ENCODE measurements around the gene HAVCR2. TPM values are rescaled to one million over a fixed set of nuclear protein-coding genes. Genes with fewer than 3 reads are reported as not detected.

HAVCR2 gene
- 70.0 and 73.1 TPM in 2 replicates for total RNA-seq

DNA sequence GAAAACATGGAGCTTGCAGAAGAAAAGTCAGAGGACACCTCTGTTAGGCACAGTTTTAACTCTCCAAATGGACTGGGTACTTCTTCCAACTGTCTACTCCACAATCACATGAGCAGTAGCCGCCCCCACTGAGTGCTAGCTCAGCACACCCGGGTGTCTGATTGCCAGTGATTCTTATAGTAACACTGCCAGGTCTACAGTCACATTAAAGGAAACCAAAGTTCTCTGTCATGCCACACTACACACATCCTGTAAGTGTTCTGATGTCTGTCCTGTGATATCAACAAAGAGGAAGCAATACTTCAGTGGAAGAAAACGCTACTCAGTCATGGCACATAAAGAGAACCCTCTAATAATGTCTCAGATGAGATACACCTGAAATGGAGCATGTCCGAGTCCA lies at the start of gene HAVCR2:
Gene HAVCR2, minus strand, starts transcription at position 69 of the 400 bp plus-strand sequence. Its CDS starts 61 bp downstream, at position 8.
- Mint-ChIP-seq H3K27ac (peak within 1 kb of the TSS; percentile 98), H3K4me3 (peak within 1 kb of the TSS; percentile 97), H3K9me3 (no peaks in the 10 kb centered on the region), H3K4me1 (peaks cover 58% of the 10 kb centered on the region), H3K27me3 (no peaks in the 10 kb centered on the region), H3K36me3 (ENCODE audit: low read depth) (peaks cover 31% of the 10 kb centered on the region)
- peak; percentile 90 for DNase-seq
- intact Hi-C loops (cut with micrococcal nuclease) = loop anchor here (1.0 to 10.0 kb wide), 8 partner anchors 9 to 1326 kb away; partner anchors contain the start of gene ITK

DNA sequence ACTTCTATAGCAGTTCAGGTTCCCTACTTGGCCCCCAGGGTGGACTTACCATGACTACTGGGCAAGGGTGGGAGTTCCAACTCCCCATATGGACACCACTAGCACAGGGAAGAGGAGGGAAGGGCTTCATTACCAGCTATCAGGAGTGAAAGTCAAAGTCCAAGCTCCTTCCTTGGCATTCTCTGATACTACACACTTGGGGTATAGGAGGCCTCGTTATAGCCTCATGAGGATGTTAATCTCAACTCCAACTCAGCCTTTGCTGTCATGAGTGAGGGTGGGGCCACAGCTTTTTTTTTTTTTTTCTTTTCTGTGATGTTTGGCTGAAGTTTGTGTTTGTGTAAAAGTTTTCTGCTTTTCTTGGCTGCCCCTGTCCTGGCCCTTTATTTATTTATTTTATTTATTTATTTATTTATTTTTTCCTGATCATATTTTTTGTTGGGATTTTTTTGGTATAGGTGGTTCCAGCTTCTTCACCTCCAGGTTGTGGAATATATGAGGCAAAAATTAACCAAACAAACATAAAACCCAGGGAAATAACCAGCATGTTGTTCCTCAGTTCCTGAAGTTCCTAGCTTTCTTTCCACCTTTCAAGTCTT lies 48.5 kb upstream of the HAVCR2 start:
- Mint-ChIP-seq H3K4me1 (peaks cover 60% of the 10 kb centered on the region), H3K4me3 (no peak overlapping the region), H3K36me3 (ENCODE audit: low read depth) (no peaks in the 10 kb centered on the region), H3K27me3 (no peaks in the 10 kb centered on the region), H3K9me3 (no peaks in the 10 kb centered on the region), H3K27ac (no peak overlapping the region)
- intact Hi-C loops (cut with micrococcal nuclease) = no loop called here
- DNase-seq = no peak

DNA sequence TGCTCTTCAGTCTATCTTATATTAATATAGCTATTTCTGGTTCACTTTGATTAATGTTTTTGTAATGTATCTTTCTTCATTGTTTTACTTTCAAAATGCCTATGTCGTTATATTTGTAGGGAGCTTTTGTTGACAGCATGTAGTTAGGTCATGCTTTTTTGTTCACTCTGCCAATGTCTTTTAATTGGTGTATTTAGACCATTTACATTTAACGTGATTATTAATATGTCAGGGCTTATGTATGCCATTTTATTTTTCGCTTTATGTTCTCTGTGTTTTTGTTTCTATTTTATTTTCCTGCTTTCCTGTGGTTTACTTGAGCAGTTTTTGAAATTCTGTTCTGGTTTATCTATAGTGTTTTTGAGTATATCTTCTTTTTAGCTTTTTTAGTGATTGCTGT lies 46.5 kb upstream of the HAVCR2 start:
- peak overlapping the region; percentile 75 for H3K4me3 Mint-ChIP-seq
- intact Hi-C loops (cut with micrococcal nuclease) = no loop called here
- H3K9me3 Mint-ChIP-seq = no peaks in the 10 kb centered on the region
- no peaks in the 10 kb centered on the region for H3K27me3 Mint-ChIP-seq
- peak overlapping the region; percentile 88 for H3K27ac Mint-ChIP-seq
- H3K36me3 Mint-ChIP-seq (ENCODE audit: low read depth) = no peaks in the 10 kb centered on the region
- DNase-seq = no peak
- H3K4me1 Mint-ChIP-seq = peaks cover 62% of the 10 kb centered on the region

DNA sequence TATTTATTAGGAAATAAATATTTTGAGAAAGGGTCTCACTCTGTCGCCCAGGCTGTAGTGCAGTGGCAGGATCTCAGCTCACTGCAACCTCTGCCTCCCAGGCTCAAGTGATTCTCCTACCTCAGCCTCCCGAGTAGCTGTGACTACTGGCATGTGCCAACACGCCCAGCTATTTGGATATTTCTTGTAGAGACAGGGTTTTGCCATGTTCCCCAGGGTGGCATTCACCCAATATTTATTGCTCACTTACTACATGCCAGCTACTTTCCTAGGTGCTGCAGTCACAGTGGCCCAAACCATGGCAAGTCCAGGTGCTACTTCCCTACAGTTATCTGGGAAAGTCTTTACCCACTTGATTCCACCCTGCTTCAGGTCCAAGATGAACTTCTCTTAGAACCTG lies 42.2 kb upstream of the HAVCR2 start:
- Mint-ChIP-seq H3K27me3 (no peaks in the 10 kb centered on the region), H3K9me3 (no peaks in the 10 kb centered on the region), H3K4me3 (no peak overlapping the region), H3K27ac (no peak overlapping the region), H3K36me3 (ENCODE audit: low read depth) (no peaks in the 10 kb centered on the region), H3K4me1 (peaks cover 59% of the 10 kb centered on the region)
- peak; percentile 57 for DNase-seq
- intact Hi-C loops (cut with micrococcal nuclease) = no loop called here

DNA sequence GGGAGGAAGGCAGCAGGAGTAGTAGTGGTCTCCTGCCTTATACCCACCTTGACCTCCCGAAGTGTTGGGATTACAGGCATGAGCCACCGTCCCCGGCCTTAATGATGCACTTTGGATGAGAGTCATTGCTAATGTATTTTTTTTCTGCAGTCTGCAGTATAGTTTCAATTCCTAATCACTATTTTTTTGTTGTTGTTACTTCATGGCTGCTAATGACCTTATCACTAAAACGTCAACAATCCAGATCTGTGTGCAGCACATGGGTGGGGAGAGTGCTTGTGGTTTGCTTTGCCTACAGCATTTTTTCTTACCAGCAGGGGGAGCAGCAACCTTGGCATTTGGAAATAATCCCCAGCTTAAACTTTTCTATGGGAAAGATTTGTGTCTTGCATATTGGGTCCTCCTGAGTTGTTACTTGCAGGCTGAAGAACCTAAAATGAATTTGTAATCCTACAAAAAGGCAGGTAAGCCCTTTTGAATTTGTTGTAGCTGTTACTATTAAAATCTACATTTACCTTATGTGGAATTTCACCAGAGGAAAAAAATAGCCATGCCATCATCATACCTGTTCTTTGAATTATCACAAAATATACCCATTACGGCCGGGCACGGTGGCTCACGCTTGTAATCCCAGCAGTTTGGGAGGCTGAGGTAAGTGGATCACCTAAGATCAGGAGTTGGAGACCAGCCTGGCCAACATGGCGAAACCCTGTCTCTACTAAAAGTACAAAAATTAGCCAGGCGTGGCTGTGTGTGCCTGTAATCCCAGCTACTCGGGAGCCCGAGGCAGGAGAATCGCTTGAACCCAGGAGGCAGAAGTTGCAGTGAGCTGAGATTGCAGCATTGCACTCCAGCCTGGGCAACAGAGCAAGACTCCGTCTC lies 40.1 kb upstream of the HAVCR2 start:
- peaks cover 46% of the 10 kb centered on the region for H3K4me1 Mint-ChIP-seq
- peak overlapping the region; percentile 83 for H3K27ac Mint-ChIP-seq
- DNase-seq = peak; percentile 95
- intact Hi-C loops (cut with micrococcal nuclease) = loop anchor here (1.0 to 10.0 kb wide), 7 partner anchors 33 to 316 kb away; partner anchors contain the start of genes ITK and NIPAL4
- no peaks in the 10 kb centered on the region for H3K27me3 Mint-ChIP-seq
- H3K4me3 Mint-ChIP-seq = peak overlapping the region; percentile 37
- no peaks in the 10 kb centered on the region for H3K9me3 Mint-ChIP-seq
- no peaks in the 10 kb centered on the region for H3K36me3 Mint-ChIP-seq (ENCODE audit: low read depth)

DNA sequence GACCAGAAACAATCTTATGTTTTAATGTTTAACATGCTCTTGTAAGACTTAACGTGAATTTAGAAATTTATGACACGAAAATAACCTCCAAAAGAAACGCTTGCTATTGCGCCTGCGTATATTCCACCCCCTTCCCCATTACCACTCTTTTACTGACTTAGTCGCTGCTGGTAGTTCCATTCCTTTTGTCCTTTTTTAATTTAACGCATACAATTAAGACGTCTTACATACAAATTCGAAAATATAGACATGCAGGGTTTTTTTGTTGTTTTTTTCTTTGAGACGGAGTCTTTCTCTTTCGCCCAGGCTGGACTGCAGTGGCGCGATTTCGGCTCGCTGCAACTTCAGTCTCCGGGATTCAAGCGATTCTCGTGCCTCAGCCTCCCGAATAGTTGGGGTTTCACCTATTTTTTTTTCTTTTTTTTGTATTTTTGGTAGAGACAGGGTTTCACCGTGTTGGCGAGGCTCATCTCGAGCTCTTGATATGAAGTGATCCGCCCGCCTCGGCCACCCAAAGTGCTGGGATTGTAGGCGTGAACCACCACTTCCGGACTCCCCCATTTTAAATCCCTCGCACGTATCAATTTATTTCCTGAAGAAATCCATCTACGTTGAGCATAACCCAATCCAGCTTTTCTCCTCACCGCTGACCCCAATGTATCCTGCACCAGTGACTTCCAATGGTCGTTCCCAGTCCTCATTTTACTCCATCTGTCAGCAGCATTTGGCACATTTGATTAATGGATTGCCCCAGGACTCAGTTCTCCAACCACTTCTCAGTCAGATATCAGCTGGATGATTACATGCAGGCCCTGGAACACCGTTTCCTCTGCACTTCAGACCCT lies 34.5 kb upstream of the HAVCR2 start:
- Mint-ChIP-seq H3K4me1 (peaks cover 47% of the 10 kb centered on the region), H3K9me3 (peaks cover 4% of the 10 kb centered on the region), H3K27ac (peak overlapping the region; percentile 99), H3K36me3 (ENCODE audit: low read depth) (peaks cover 34% of the 10 kb centered on the region), H3K27me3 (no peaks in the 10 kb centered on the region), H3K4me3 (peak overlapping the region; percentile 95)
- intact Hi-C loops (cut with micrococcal nuclease) = loop anchor here (1.0 to 10.0 kb wide), 6 partner anchors 27 to 587 kb away; partner anchors contain the start of genes NIPAL4 and THG1L
- peak; percentile 85 for DNase-seq

DNA sequence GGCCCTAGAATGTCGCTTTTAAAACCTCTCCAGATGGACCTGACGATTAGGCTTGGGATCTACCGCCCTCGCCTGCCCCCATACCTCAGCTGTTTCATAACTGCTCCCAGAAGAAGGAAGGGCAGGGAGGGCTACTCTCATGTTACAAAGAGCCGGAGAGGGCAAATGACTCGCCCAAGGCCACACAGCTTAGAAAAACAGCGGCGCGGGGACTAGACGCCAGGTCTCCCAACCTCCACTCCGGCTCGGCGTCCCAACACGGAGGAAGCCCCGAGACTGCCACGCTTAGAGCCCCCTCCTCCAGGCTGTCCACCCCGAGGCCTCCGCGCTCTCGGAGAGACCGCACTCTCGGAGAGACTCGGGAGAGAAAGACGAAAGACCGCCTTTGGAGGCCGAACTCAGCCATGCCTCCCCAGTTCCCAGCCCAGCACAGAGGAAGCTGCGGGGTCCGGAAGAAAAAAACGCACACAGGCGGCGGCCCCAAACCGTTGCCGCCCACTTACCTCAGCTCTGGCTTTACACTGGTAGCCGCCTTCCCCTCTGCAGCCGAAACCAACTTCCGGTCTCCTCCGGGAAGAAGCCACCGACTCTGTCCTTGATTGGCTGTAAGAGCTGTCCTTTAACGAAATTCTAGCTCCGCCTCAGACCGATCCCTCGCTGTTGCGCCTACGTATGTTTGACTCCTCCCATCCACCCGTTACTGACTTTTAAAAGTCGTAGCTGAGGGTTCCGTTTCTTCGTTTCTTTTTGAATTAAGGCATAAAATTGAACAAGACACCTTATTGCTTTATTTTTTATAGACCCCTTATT lies 33.7 kb upstream of the HAVCR2 start, which contains the start of gene MED7:
Gene MED7, minus strand, starts transcription at position 549 of the 810 bp plus-strand sequence. CDS start 3,434 bp downstream, outside the sequence.
- H3K27me3 Mint-ChIP-seq = no peaks in the 10 kb centered on the region
- peak; percentile 98 for DNase-seq
- peak within 1 kb of the TSS; percentile 99 for H3K27ac Mint-ChIP-seq
- H3K9me3 Mint-ChIP-seq = peaks cover 4% of the 10 kb centered on the region
- H3K4me3 Mint-ChIP-seq = peak within 1 kb of the TSS; percentile 95
- H3K36me3 Mint-ChIP-seq (ENCODE audit: low read depth) = peaks cover 42% of the 10 kb centered on the region
- intact Hi-C loops (cut with micrococcal nuclease) = loop anchor here (1.0 to 10.0 kb wide), 6 partner anchors 26 to 588 kb away; partner anchors contain the start of genes NIPAL4 and THG1L
- peaks cover 45% of the 10 kb centered on the region for H3K4me1 Mint-ChIP-seq

DNA sequence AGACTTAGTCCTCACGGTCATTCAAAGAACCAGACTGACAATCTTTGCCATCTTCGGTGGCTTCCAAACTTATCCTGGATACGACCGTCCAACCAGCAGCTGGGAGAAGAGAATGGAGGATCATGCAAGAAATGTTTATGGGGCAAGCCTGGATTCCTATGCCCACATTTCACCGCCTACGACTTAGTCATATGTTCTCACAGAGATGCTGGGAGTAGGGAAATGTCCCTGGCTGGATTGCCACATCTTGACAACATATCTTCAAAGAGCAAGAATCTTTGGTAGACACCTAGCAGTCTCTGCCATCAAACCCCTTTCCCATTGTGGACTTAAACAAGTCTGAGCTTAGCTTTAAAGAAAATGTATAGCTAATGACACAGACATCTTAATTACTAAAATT lies 28.8 kb upstream of the HAVCR2 start:
- Mint-ChIP-seq H3K27me3 (no peaks in the 10 kb centered on the region), H3K36me3 (ENCODE audit: low read depth) (peaks cover 59% of the 10 kb centered on the region), H3K4me1 (peaks cover 55% of the 10 kb centered on the region)

DNA sequence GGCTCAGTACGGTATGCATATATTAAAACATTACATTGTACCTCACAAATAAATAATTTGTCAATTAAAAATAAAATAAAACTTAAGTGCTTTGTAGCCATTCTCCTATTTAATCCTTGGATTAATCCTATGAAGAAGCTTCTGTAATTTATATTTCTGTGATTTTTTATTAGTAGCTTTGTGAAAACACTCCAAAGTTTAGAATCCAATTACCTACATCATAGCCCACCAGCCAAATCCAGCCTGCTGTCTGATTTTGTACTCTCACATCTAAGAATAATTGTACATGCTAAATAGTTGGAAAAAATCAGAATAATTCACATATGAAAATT lies 23.4 kb upstream of the HAVCR2 start:
- Mint-ChIP-seq H3K9me3 (no peaks in the 10 kb centered on the region), H3K4me1 (peaks cover 37% of the 10 kb centered on the region), H3K4me3 (no peak overlapping the region), H3K27me3 (no peaks in the 10 kb centered on the region), H3K36me3 (ENCODE audit: low read depth) (peaks cover 15% of the 10 kb centered on the region), H3K27ac (no peak overlapping the region)
- intact Hi-C loops (cut with micrococcal nuclease) = loop anchor here (1.0 to 10.0 kb wide), 8 partner anchors 107 to 1995 kb away; no protein-coding TSS in a partner anchor
- DNase-seq = no peak

More for the DNA sequence above, 28.8 kb upstream of the HAVCR2 start:
- Mint-ChIP-seq H3K27ac (no peak overlapping the region), H3K9me3 (peaks cover 4% of the 10 kb centered on the region), H3K4me3 (no peak overlapping the region)
- no peak for DNase-seq
- intact Hi-C loops (cut with micrococcal nuclease) = loop anchor here (10.0 kb wide), 1 partner anchor 303 kb away; no protein-coding TSS in a partner anchor

DNA sequence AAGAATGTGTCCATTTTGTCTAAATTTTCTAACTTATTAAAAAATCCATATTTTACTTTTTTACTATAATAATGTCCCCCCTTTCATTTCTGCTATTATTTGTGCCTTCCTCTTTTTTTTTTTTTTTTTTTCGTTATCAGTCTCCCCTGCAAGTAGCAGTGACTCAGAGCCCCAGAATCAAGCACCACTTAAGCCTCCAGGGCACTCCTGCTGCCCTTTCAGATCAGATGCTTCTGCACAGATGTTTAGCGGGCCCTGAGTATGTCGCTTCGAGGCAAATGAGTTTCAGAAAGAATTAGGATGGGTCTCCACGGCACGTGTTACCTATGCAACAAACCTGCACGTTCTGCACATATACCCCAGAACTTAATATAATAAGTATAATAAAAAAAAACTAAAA lies 22.1 kb upstream of the HAVCR2 start:
- Mint-ChIP-seq H3K27me3 (no peaks in the 10 kb centered on the region), H3K9me3 (peaks cover 6% of the 10 kb centered on the region), H3K27ac (no peak overlapping the region)

DNA sequence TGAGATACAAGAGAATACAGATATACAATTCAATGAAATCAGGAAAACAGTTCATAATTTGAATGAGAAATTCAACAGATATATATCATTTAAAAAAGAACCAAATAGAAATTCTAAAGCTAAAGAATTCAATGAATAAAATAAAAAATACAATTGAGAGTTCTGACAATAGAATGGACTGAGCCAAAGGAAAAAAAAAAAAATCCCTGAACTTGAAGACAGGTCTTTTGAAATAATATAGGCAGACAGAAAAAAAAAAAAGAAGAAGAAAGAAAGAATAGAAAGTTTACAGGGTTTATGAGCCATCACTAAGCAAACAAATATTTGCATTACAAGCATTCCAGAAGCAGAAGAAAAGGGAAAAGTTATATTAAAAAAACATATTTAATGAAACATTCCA lies 12.9 kb upstream of the HAVCR2 start:
- DNase-seq = no peak
- Mint-ChIP-seq H3K27ac (no peak overlapping the region), H3K36me3 (ENCODE audit: low read depth) (peaks cover 17% of the 10 kb centered on the region), H3K27me3 (no peaks in the 10 kb centered on the region), H3K4me3 (no peak overlapping the region), H3K9me3 (peaks cover 15% of the 10 kb centered on the region), H3K4me1 (peaks cover 5% of the 10 kb centered on the region)
- intact Hi-C loops (cut with micrococcal nuclease) = no loop called here

More for the DNA sequence above, 22.1 kb upstream of the HAVCR2 start:
- H3K36me3 Mint-ChIP-seq (ENCODE audit: low read depth) = peaks cover 12% of the 10 kb centered on the region
- peaks cover 35% of the 10 kb centered on the region for H3K4me1 Mint-ChIP-seq
- peak; percentile 53 for DNase-seq
- intact Hi-C loops (cut with micrococcal nuclease) = loop anchor here (5.0 to 10.0 kb wide), 3 partner anchors 296 to 1994 kb away; no protein-coding TSS in a partner anchor
- H3K4me3 Mint-ChIP-seq = no peak overlapping the region

DNA sequence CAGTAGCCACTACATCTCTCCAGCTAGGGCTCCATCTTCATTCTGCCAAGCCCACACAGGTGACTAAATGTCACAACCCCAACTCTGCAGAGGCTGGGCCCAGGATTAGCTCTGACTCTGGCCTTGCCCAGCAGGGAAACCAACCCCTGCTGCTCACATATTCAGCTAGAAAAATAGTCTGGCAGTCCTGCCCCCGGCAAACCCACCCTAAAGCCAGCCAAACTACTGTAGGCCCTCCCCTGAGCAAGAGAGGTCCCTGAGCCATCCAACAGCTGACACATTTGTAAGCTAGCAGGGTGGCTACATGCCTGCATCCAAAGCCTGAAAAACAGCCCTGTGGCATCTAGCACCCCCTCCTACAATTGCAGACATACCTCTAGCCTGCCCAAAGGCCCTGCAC lies 11.3 kb upstream of the HAVCR2 start:
- Mint-ChIP-seq H3K4me1 (peaks cover 18% of the 10 kb centered on the region), H3K27ac (no peak overlapping the region), H3K9me3 (peaks cover 8% of the 10 kb centered on the region), H3K27me3 (no peaks in the 10 kb centered on the region), H3K36me3 (ENCODE audit: low read depth) (peaks cover 19% of the 10 kb centered on the region), H3K4me3 (no peak overlapping the region)
- intact Hi-C loops (cut with micrococcal nuclease) = no loop called here
- no peak for DNase-seq

Data from activated CD4-positive, alpha-beta T cell treated with anti-CD3 and anti-CD28 coated beads, Interleukin-2, amount 10 ng/mL, durations not matched to agents 24 days and 14 days (primary cell).